DLD1 (cell line): Measurements from ENCODE around the gene ARHGDIG.

Experiments used
- in situ Hi-C: cut with HindIII; loops from 2 replicates; pipeline ENCODE4 v1.10.0; 2017; ENCODE audit warnings: low sequenced_read_pairs

ARHGDIG gene

DNA sequence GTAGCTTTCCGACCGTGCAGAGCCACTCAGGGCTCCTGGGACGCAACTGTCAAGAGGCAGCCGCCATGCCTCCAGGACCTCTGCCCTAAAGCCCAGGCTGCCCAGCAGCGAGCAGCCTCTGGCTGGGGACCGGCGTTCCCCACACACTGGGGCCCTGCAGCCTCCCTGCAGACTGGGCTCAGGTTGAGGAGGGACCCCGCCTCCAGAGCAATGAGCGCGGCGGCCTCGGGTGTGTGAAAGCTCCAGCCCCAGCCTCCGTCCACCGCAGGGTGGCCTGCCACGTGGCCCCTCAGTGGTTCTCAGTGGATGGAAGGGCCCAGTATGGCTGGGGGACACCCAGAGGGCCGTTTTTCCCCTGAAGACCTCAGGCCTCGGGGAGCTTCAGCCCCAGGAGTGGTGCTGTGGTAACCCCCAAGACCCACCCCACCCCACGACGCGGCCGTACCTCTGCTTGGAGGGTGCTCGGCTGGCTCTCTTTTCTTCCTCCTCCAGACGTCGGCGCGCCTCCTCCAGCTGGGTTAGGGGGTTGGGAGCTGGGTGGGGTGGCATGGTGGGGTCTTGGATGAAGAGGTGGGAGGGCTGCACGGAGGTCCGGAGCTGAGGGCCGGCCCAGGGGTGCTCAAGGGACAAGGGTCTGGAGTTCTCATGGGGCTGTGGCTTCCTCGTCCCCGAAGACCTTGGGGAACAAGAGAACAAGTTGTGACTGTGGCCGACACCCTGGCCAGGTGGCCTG is 12.8 kb downstream of the ARHGDIG start:
- in situ Hi-C loops, result no loop called here

DNA sequence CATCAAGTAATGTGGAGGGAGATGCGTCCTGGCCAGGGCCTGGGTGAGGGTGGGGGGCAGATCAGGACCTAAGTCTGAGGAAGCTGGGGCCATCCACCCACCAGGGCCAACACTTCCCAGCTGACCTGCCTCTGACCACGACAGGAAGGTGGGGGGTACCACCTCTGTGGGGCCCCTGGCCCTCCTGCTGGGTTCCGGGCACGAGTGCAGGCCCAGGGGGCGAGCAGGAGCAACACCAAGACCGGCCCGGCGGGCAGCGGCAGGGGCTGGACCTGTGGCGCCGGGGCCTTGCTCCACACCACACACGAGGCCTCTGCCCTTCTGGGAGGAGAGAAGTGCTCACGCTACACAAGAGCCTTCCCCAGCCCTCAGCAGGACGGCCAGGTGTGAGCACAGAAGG is 15.9 kb downstream of the ARHGDIG start:
- in situ Hi-C loops, result no loop called here

DNA sequence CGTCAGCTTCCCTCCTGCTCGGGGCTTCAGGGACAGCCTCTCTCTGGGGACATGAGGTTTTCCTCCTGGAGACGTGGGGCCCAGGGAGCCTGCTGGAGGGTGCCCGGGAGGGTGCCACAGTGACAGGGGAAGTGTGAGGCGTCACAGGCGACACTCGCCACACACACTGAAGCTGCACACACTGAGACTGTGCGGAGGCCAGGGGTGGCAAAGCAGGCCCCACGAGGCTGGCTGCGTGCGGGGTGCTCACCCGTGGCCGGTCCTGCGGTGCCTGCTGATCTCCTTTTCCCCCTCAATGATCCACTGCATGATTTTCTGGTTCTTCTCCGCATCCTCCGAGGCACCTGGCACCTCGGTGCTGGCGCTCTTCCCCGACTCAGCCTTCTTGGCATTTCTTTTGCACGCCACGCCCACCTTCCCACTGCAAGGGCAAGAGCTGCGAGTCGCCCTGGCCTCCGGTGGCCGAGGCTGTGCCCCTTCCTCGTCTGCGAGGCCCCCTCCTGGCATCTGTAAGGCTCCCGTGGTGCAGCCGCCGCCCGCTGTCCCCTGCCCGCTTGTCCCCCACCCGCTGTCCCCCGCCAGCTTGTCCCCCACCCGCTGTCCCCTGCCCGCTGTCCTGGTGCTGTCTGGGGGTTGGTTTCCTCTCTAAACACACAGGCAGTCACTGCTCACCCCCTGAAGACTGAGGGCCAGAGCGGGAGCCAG is 16.6 kb downstream of the ARHGDIG start:
- in situ Hi-C loops, result no loop called here

DNA sequence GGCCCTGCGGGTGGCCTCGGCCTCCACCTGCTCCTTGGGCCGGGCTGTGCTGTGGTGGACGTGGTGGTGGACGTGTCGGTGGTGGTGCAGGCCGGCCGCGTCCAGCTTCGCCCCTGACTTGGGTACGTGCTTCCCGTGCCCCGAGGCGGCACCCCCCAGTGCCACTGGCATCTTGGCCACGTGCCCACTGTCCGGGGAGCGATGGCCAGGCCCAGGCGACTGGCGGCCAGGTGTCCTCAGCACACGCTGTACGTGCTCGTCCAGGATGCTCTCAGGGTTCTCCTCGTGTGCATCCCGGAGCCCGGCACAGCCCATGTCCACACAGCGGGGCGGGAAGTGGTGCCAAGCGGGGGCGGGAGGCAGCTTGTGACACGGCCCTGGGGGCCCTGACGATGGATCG is 17.4 kb downstream of the ARHGDIG start:
- in situ Hi-C loops, result no loop called here

DNA sequence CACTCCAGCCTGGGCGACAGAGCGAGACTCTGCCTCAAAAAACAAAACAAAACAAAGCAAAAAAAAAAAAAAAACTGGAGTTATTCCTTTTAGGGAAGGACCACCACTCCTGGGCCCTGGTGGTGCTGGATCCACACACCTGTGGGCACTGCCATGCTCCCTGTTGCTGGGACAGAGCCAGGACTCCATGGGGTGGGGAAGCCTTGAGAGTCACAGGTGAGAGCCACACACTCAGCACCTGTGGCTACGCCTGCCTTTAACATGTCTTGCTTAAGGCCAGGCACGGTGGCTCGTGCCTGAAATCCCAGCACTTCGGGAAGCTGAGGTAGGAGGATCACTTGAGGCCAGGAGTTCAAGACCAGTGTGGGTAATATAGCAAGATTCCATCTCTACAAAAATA is 20.8 kb downstream of the ARHGDIG start:
- in situ Hi-C loops, result no loop called here

DNA sequence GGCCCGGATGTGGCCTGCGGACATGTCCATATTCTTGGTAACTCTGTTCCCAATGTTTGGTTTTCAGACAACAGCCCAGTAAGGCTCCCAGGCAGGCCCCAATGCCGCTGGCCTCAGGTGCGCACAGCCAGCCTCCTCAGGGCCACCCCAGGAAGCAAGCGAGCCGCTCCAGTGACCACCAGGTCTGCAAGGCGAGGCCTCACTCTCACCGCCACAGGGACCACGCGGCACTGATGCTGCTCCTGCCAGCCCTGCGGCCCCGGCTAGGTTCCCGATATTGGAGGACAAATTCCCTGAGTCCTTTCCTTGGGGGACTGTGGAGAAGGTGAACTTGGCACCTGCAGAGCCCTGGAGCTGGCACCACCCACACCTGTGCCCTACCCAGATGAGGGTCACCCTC is 21.6 kb downstream of the ARHGDIG start:
- in situ Hi-C loops, result no loop called here

DNA sequence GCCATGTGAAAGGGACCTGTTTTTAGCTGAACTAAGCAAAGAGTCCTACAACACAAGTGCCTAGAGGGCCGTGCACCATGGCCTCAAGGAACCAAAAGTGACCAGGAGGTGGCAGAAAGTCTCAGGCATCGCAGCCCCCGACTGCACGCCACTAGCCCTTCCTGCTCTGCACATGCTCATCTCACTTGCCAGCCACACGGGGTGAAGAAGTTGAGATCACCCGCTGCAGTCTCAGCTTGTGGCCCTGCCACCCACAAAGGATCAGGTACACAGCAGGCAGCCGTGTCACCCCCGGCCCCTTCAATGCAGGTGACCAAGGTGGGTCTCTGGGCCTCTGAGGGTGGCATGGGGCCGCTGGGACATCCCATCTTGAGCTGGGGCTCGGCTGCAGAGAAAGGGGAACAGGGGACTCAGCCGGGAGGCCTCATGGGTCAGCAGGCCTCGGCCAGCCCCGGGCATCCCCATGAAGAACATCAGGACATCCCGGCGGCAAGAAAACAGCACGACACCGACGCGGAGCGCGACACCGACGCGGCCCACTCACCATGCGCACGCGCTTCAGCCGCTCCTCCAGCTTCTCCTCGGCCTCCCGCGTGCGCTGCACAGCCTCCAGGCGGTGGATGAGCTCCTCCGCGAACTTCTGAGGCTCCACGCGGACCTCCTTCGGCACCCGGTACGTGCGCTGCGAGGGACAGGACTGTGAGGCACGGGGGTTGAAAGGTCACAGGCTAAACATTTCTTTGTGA is 23.5 kb downstream of the ARHGDIG start:
- in situ Hi-C loops, result no loop called here

DNA sequence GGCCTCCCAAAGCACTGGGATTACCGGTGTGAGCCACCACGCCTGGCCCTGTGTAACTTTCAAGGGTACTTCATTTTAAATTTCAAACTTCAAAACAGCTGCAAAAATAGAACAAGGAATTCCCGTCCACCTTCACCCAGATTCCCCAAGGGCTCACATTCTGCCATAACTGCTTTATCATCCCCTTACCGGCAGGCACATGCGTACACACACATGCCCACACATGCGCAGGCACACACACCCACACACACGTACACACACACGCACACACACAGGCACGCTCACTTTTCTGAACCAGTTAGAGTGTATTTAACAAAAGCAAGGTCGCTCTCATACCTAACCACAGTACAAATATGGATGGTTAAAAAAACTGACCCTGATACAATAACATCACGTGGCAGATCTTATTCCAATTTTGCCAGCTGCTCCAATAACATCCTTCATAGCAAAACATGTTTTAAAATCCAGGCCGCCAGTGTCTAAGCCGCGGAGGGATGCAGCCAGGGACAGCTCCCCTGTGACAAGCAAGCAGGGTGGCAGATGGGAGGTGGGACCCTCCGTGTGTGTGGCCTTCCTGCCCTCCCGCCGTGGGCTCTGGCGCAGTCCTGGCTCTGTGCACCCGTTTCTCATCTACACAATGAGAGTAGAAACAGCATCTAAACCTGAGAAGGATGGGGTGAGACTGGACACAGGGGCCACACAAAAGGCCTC is 25.7 kb downstream of the ARHGDIG start:
- in situ Hi-C loops, result no loop called here

DNA sequence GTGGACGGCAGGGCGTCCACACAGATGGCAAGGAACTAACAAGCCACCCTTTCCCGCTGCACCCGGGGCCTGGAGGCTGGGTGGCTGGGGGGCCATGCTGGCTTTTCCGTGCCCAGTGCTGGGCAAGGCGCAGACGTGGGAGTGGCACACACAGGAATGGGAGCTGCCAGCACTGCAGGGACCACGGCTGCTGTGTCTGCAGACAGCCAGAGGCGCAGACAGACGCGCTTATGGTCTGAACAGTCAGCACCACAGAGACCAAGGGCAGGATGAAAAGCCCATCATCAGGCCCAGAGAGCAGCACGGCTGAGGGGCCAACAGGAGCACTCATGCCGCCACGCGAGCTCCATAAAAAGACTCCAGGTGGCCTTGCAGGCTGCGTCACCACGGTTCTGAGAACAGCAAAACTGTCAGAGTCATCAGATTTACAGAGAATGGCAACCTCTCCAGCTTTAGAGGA is 26.6 kb downstream of the ARHGDIG start:
- in situ Hi-C loops, result no loop called here

DNA sequence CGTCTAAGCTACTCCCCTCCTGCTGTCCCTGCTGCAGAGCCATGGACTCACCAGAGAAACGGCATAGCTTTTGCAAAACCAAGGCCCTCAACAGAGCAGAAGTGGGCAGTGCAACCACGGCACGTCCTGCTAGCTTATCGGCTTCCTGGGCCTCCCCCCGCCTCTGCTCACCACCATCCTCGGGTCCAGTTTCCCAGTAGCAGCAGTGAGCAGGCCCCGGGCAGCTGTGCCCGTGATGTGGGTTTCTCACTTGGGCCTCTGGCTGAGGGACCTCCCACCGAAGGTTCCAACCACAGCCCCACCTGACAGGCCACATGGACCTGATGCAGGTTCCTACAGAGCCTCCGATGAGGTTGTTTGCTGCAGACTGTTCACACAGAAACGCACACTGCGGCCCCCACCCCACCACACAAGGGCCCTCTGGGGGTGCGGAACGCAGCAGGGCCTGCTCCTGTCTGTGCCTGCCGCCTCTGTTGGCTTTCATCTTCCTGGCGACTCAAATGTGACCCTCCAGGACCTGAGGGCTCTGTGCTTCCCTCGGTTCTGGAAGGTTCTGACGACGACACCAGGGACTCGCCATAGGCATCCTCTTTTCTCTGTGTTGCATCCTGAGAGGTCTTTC is 27.4 kb downstream of the ARHGDIG start:
- in situ Hi-C loops, result no loop called here

DNA sequence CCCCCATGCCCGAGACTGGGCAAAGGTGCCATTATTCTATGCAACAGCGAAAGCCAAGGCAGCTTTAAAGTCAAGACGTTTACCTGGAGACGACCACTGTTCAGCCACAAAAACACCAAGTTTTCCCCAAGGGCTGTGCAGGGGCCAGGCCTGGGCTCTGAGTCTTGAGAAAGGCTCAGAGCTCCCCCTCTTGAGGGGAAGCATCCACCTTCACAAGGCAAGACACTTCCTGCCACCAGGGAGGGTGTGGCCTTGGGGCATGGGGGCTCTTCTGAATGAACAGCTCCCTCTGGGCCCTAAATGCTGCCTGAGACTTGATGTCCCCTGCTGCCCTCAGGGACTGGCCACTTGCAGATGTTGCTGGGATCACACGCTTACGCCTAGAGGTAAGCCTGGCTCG is 29.1 kb downstream of the ARHGDIG start:
- in situ Hi-C loops, result no loop called here

DNA sequence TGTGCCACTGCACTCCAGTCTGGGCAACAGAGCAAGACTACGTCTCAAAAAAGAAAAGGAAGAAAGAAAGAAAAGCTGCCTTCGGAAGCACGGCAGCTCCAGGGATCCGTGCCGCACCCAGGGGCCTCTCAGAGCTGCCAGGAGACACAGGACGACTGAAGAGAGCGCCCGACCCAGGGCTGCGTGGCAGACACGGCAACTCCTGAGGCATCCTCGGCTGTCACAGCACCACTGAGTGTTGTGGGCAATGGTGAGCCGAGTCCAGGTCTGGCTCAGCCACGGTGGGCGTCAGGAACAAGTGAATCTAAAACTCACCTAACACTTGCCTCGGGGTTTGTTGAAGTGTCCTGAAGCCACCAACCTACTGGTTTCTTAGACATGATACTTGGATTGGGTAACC is 31.3 kb downstream of the ARHGDIG start:
- in situ Hi-C loops, result no loop called here

DNA sequence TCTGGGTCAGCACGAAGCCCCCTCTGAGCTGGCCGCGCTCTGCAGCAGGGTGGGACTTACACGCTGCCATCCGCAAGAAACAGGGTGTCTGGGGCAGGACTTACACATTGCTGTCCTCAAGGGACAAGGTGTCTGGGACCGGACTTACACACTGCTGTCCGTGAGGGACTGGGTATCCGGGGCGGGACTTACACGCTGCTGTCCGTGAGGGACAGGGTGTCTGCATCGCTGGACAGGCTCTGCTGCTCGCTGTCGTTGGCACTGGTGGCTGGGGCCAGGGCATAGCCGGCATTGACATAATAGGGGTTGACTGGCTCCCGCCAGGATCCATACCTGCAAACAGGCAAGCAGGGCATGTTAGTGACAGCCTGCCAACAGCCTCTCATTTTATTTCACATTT is 34.0 kb downstream of the ARHGDIG start:
- in situ Hi-C loops, result no loop called here

DNA sequence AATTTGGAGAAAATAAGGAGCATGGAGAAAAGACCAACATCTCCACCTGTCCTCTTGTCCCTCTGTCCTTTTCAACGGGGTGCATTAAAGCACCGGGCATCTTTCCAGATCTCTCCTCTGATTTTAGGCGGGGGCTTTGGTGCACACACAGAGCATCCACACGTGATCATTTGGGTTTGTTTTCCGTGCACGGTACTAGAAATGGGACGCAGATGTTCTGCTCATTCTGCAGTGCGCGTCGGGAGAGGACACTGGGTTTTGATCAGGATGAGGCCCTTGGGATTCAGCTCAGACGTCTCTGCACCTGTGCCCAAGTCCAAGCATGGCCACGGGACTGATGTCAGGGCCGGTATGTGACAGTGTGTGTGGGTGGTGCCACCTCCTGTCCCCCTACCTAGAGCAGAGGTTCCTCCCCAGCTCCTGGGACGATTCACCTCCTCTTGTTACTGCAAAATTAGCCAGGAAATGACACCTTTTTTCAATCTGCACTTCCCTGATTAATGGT is 34.5 kb downstream of the ARHGDIG start:
- in situ Hi-C loops, result no loop called here

DNA sequence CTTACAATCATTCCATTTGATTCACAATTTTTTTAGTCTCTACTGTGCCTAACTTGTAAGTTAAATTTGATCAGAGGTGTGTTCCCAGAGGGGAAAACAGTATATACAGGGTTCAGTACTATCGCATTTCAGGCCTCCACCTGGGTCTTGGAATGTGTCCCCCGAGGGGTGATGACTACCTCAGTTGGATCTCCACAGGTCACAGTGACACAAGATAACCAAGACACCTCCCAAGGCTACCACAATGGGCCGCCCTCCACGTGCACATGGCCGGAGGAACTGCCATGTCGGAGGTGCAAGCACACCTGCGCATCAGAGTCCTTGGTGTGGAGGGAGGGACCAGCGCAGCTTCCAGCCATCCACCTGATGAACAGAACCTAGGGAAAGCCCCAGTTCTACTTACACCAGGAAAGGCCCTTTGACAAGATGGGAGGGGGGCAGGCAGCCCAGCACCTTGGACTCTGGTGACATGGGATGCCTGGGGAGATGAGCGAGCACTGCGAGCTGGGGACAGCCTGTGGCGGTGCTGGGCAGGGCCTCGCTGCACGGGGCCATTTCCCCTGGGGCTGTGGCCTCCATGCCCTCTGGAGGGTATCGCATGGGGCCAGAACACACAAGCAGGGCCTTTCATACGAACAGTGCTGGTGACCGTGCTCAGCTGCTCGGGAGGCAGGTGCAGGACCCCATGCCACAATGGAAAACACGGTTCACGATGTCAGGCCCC is 36.5 kb downstream of the ARHGDIG start:
- in situ Hi-C loops, result no loop called here

DNA sequence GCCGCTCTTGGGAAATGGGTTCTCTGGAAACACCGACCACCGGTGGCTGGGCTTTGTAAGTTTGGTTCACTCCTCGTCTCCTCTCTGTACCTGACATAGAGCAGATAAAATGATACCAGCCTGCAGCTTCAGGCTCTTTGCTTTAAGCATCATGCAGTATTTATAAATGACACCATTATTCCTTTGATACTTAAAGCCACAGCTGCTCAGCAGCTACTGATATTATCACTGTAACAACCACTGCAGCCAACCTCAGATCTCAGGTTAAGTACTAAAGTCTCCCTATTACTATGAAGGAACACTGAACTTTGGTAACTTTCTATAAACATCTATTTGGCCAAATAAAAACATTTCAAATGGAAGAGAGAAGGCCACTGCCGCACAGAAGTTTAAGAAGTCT is 37.2 kb downstream of the ARHGDIG start:
- in situ Hi-C loops, result no loop called here

DNA sequence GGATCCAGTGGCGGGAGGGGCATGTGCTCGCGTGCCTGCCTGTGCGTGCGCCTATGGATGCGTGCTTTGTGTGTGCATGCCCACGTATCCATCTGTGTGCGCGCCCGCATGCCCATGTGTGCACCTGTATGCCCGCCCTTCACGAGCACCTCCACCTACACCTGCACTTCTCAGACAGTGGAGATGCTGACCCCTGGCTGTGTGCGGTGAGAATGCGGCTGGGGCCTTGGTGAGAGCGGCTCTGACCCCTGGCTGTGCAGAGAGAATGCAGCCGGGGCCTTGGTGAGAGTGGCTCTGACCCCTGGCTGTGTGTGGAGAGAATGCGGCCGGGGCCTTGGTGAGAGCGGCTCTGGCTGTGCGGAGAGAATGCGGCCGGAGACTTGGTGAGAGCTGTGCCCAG is 38.2 kb downstream of the ARHGDIG start:
- in situ Hi-C loops, result no loop called here

DNA sequence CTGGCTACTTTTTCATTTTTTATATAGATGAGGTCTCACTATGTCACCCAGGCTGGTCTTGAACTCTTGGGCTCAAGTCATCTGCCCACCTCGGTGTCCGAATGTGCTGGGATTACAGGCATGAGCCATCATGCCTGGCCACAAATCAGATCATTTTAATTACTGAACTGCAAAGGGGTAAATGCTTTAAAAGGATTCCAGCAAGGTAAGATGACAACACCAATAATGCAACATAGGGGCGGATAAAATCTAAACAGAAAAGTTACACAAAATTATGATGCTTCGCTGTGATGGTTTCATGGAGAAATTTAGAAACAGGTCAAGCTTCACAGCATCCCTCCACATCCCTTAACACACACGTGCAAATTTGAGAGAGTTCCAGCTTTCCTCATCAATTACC is 39.8 kb downstream of the ARHGDIG start:
- in situ Hi-C loops, result no loop called here

DNA sequence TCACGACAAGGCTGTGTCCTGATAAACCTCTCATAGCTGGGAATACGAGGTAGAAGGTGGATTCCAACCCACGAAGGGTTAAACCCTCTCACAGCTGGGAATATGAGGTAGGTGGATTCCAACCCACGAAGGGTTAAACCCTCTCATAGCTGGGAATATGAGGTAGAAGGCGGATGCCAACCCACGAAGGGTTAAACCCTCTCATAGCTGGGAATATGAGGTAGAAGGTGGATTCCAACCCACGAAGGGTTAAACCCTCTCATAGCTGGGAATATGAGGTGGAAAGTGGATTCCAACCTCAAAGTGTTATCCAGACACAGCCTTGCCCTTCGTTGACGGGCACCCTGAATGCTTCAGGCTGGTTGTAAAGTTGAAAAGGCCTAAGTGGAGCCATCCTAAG is 41.1 kb downstream of the ARHGDIG start:
- in situ Hi-C loops, result no loop called here
